VCaP (cell line): ENCODE measurements around the gene SHC2.

Experiments used
- H3K27ac ChIP-seq: fragments of 450-650 bp; 2 replicates; pipeline ENCODE4 v1.5.1; 2017
- CTCF ChIP-seq: fragments of 450-650 bp; conservative IDR thresholded peaks from 2 replicates; pipeline ENCODE4 v1.5.1; 2017; ENCODE audit warnings: mild to moderate bottlenecking, moderate library complexity

SHC2 gene

DNA sequence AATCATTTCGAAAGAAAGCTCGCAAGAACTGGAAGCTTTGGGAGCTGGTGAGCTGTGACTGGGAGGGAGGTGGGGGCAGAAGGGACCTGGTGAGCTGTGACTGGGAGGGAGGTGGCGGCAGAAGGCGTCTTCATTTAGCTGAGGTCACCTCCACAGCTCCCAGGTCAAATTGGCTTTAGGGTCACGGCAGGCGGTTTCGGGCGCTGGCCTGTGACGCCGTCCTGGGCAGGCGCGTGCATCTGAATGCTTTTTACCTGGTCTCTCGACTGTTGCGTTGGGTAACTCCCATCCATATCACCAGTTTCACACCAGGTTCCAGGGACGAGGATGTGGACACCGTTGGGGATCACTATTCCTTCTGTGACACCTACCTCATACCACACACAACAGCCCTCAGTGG, 81.0 kb downstream of the SHC2 start:
- H3K27ac ChIP-seq, result no peak overlapping the region
- no peak for TF ChIP-seq CTCF

DNA sequence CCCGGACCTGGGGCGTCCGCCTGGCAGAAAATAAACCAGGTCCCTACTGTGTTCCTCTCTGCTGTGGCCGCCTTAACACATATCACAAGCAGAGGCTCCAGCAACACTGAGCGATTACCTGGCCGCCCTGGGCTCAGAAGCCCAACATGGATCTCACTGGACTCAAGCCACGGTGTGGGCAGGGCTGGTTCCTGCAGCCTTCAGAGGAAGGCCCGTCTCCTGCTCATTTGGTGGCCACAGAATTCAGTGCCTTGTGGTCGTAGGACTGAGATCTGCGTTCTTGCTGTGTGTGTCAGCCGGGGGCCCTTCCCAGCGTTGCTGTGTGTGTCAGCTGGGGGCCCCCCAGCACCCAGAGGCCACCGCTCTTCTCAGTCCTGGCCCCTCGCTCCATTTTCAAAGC, 82.1 kb downstream of the SHC2 start:
- TF ChIP-seq CTCF, result no peak
- peak overlapping the region; percentile 31; the same call in 1 of the 2 replicates for H3K27ac ChIP-seq

DNA sequence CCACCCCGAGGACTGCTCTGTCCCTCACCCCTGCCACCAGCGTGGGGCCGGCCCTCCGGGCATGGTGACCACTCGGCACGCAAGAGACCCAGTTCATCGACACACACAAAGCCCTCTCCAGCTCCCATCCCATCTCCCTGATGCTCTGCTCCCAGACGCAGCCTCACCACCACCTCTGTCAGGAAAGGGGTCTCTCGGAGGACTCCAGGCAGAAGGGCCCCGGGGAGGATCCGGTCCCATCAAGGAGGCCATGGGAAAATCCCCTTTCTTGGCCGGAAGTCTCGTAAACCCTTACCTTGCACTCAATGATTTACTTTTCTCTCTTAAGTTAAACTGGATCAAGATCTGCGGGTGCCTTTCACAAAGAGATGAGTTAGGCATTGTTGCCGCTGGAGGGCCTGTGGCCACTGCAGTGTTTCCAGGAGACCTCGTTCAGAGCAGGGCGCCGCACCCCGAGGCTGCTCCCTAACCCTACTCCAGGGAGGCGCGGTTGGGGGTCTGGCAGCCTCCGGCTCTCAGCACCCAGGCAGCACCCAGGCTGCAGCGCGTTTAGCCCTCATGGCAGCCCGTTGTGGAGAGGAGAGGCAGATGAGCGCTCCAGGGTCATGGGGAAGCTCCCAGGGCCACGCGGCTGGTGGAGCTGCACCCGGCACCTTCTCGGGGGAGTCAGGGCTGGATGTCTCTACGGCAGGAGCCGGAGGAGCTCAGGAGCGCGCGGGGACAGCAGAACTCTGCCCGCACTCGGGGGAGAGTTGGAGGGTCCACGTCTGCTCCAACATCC, 82.8 kb downstream of the SHC2 start:
- peak overlapping the region; percentile 31; the same call in 1 of the 2 replicates for H3K27ac ChIP-seq
- peak; percentile 19; the same call in 1 of the 2 replicates for TF ChIP-seq CTCF

DNA sequence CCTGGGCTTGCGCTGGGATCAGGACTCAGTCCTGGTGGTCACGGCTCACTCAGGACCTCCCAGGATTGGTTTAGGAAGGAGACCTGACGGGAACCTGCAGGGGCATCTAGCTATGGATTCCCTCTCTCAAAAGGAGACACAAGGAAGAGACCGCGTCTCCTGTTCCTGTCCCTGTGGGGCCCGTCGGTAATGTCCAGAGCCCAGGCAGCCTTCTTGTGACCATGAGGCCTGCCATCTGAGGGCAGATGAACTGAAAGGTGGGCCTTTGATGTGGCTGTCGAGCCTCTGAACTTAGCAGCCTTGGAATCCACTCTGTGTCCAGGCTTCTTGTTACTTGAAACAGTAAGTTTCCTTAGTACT, 84.7 kb downstream of the SHC2 start:
- TF ChIP-seq CTCF, result no peak
- no peak overlapping the region for H3K27ac ChIP-seq

DNA sequence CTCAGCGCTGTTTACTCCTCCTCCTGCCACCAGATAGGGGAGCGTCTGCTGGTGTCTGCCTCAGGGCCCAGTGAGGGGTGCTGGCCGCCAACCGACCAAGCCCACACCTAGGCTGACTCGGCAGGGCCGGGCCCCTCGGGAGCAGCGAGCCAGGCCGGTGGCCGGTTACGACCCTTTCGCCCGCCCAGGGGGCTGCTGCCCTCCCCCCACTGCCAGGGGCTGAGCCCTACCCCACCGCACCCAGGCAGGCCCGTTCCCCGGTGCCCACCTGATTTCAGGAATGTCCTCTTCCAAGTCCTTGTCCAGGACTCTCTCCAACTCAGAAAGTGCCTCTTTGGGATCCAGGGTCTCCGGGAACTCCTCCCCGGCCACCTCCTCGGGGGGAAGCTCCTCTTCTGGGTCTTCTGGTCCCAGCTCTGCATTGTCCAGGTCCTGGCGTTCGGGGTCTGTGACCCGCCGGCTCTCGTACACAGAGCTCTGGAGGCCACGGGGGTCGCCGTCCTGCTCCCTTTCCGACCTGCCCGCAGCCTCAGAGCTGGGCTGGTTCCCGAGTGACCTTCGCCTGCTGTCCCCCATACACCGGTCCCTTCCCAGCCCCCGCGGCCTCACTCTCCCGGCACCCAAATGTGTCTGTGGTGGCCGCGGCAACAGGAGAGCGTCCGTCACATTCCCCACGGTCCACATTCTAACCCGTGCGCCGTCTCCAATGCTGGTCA, 85.3 kb downstream of the SHC2 start:
- no peak overlapping the region for H3K27ac ChIP-seq
- TF ChIP-seq CTCF, result no peak

DNA sequence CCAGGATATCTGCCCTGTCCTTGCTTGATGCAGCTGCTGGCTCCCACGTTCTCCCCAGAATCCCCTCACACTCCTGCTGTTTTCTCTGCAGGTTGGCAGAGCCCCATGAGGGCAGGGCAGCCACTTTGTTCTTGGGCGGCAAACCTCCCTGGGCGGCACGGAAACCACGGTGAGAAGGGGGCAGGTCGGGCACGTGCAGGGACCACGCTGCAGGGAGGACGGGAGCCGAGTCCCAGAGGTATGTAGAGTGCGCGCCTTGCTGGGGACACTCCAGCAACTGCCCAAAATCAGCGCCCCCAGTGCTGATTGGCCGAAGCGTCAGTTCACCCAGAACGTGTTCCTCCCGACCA, 86.0 kb downstream of the SHC2 start:
- H3K27ac ChIP-seq, result no peak overlapping the region
- TF ChIP-seq CTCF, result no peak

DNA sequence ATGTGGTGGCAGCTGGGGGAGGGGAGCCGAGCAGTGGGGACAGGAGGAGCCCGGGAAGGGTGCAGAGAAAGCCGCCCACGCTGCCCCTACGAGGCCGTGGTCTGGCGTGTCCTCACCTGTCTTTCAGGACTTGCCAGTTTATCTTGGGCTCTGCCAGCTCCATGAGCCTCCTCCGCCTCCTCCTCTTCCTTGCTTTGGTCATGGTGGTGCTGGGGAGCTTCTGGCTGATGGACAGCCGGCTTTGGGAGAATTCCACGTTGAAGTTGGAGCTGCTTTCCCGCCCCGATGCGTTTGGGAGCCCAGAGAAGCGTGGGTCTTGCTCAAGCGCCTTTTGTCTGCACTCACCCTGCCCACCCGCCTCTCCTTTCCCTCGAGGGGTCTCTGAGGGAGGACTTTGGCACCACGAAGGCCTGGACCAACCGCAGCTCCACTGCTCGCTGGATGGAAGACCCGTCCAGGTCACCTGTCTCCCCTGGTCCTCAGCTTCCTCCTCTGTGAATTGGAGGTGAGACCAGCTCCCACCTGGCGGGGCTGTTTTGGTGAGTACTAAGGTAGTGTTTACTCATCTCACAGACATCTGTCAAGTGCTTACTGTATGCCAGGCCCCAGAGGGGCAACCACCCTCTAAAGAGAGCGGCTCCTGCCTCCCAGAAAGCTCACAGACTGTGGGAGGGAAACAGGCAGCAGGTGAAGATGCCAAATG, 86.5 kb downstream of the SHC2 start:
- H3K27ac ChIP-seq, result no peak overlapping the region
- no peak for TF ChIP-seq CTCF
